Fibroblast of skin of right quadriceps (primary cell): ENCODE results near the gene PLEKHG4.

ENCODE experiments used
- DNase-seq: peaks from one replicate; pipeline ENCODE4 v3.0.0-alpha.2; 2013

PLEKHG4 gene

DNA sequence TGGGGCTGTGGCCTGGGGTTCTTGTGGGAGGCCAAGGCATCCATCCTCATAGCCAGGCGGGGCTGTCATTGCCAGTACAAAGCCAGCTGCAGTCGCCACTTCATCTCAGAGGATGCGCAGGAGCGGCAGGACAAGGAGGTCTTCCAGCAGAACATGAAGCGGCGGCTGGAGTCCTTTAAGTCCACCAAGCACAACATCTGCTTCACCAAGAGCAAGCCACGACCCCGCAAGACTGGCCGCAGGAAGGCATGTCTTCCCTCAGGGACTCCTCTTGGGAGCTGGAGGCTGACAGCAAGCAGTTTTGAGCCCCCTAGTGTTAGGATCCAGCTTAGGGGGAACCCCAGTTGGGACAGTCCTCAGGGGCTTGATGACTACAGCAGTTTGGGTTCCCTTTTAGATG, 15.1 kb upstream of the PLEKHG4 start:
- no peak for DNase-seq

DNA sequence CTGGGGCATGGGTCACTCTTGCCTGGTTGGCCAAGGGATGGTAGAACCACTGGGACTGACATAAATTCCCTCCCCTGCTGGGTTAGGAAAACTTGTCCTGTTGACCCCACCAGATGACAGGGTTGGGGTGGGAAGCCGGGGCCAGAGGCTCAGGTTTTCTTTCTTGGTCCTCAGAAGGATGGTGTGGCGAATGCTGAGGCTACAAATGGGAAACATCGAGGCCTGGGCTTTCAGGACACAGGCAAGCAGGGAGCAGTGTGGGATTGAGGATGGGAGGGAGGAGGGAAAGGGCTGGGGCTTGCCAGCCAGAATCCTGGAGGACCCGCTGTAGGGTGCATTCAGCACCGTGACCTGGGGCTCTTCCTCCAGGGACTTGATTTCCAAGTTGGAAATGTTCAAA, 14.5 kb upstream of the PLEKHG4 start:
- no peak for DNase-seq

DNA sequence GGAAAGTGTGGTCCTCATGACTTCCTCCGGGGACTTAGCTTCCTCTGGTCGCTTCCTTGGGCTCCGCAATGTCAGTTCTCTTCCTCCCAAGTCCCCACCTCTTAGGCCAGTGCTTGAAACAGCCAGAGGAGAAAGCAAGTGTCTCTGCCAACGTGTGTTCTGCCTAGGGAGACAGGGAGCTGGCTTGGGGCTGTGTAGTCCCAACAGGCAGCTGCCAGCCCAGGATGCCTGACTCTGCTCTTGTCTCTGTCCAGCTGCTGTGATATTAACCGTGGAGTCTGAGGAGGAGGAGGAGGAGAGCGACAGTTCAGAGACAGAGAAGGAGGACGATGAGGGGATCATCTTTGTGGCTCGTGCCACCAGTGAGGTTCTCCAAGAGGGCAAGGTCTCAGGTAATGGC, 13.5 kb upstream of the PLEKHG4 start:
- no peak for DNase-seq

DNA sequence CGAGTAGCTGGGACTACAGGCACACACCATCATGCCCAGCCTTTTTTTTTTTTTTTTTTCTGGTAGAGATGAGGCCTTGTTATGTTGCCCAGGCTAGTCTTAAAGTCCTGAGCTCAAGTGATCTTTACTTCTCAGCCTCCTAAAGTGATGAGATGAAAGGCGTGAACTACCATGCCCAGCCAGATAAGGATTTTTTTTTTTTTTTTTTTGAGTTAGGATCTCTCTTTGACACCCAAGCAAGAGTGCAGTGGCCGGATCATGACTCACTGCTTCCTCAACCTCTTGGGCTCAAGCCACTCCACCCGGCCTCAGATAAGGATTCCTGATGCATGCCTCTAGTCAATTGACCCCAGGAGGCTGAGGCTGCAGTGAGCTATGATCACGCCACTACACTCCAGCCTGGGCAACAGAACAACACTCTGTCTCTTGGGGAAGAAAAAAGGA, 11.2 kb upstream of the PLEKHG4 start:
- peak; percentile 80 for DNase-seq

- peak; percentile 72 for DNase-seq
Observed at GRCh38 chr16:67269766-67270165, 9.6 kb upstream of the PLEKHG4 start.

- no peak for DNase-seq
Observed at GRCh38 chr16:67270931-67271338, 8.4 kb upstream of the PLEKHG4 start.

DNA sequence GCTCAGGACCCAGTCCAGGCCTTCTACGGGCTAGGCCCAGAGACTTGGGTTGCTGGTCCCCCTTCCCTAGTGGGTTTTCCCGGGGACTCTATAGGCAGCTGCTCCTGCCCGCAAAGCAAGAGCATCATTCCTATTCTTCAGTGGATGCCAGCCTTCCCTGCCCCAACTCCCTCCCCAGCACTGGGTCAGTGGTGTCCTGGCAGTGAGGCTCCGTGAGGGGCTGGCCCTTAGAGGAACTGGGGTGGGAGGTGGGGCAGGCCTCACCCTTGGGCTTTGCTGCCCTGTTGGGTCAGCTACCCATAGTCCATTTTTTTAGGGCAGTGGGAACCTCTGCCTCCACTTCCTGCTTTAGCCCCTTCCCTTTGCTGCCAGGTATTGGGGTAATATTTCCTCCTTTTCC, 7.9 kb upstream of the PLEKHG4 start:
- DNase-seq = no peak

GRCh38 chr16:67275321-67275720, 4.0 kb upstream of the PLEKHG4 start:
- no peak for DNase-seq

- peak; percentile 99 for DNase-seq
Observed at GRCh38 chr16:67277294-67277998, 1.9 kb upstream of the PLEKHG4 start.

DNA sequence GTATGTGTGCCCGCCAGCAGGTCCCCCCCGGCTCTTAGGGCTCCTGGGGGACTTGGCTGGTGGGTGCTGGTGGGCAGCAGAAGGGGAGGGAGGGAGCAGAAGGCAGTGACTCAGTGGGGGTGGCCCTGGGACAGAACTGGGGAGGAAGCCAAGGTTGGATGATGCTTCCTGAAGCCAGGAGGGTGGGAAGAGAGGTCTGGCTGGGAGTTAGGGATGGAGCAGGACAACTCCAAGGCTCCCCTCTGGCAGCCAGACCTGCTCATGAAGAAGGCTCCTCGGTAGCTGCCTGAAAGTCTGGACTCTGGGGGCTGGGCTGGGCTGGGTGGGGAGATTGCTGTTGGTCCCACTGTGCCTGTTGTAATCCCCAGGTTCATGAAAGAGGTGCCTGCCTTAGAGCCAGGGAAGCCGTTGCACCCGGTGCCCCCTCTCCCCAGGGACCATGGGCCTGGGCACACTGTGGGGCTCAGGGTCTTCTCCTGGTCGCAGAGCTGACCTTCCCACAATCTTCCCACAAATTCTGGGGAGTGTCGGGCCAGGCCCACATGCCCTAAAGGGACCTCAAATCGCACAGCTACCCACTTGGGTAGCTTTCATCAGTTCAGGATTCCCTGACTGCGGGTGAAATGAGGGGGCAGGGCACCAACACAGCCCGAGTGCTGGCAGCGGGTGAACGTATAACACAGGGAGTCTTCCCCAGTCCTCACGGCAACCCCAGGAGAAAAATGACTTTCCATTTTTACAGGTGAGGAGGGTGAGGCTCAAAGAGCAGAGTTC, 1.1 kb upstream of the PLEKHG4 start:
- peak; percentile 88 for DNase-seq

DNA sequence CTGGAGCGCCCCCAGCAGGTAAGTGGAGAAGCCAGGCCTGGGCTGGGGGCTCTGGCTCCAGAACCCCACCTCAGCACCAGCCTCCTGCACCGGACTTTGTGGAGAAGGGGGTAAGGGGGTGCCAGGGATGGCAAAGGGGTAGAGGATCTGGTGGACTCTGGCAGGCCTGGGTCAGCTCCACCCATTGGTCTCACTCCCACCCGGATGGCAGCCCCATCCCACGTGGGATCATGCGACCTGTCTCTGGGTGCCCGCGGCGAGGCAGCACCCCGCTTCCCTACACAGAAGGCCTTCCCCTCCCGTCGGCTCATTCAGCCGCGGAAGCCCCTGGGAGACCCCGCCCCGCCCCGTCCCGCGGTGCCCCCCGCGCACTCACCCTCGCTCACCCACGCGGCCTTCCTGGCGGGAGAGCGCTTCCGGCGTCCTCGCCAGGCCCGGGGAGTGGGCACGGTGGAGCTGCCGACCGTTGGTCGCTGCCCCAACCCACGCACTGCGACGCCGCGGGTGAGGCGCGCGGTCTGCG, 498 bp upstream of the PLEKHG4 start:
- DNase-seq = peak; percentile 28

DNA sequence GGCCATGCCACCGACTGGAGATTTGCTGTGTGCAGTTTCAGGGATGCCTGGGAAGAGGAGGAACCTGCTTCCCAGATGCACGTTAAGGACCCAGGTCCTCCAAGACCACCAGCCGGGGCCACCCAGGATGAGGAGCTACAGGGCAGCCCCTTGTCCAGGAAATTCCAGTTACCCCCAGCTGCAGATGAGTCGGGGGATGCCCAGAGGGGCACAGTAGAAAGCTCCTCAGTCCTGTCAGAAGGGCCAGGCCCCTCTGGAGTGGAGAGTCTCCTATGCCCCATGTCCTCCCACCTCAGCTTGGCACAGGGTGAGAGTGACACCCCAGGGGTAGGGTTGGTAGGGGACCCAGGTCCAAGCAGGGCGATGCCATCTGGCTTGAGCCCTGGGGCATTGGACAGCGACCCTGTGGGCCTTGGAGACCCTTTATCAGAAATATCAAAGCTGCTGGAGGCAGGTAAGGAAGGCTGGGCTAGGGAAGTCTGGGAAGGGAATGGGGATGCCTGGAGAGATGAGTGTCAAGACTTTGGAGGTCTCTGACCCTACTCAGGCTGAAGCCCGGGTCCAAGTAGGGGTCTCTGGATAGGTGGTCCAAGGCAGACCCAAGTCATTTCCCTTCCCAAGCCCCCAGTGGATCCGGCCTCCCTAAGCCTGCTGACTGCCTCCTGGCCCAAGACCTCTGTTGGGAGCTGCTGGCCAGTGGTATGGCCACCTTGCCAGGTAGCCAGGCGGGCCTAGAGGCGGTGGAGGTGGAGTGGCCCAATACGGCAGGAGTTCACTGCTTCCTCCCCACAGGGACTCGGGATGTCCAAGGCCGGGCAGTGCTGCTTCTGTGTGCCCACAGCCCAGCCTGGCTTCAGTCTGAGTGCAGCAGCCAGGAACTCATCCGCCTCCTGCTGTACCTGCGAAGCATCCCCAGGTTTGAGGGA, 1.0 kb downstream of the PLEKHG4 start:
- no peak for DNase-seq

GRCh38 chr16:67281536-67282446, 2.5 kb downstream of the PLEKHG4 start:
- DNase-seq = no peak

- no peak for DNase-seq
Observed at GRCh38 chr16:67282447-67282805, 3.1 kb downstream of the PLEKHG4 start.

- DNase-seq = no peak
Observed at GRCh38 chr16:67283039-67283825, 3.9 kb downstream of the PLEKHG4 start.

DNA sequence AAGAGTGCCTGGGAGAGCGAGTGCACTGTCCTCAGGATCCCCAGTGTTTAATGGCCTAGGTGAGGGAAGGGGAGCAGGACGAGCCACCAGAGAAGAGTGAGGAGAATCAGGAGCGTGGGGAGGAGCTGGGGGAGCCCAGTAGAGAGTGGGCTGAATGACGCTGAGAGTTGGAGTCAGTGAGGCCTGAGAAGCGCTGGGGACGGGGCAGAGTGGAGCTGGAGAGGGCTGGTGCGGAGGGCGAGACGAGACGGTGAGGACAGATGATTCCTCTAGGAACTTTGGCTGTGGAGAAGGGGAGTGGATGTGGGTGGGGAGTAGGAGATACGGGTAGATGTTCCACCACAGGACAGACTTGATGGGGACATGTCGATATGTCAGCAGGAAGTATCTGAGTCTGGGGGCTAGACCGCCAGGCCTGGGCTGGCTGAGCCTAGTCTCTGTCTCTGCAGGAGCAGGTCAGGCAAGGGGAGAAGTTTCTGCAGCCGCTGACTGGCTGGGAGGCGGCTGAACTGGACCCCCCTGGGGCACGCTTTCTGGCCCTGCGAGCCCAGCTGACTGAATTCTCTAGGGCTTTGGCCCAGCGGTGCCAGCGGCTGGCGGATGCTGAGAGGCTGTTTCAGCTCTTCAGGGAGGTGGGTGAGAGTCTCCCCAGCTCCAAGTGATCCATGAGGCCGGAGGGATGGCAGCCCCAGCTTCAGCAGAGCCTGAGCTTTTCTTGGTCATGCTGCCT, 4.7 kb downstream of the PLEKHG4 start:
- no peak for DNase-seq

GRCh38 chr16:67284699-67285646, 5.6 kb downstream of the PLEKHG4 start:
- DNase-seq = no peak

GRCh38 chr16:67286441-67287235, 7.3 kb downstream of the PLEKHG4 start:
- no peak for DNase-seq
